GM10248 (cell line): Measurements from ENCODE around the gene ZNF23.

Experiments used
- CTCF ChIA-PET: fragments of 300-600 bp; sonication (Branson Sonifier 250); formaldehyde crosslinking; extraction: SDS; loops from one replicate; lab custom pipeline; 2021; ENCODE audit warnings: antibody characterized with exemption; lab: Yijun Ruan, JAX
- POLR2A ChIA-PET: fragments of 350-650 bp; sonication (Branson Sonifier 250); formaldehyde crosslinking; extraction: SDS; loops from one replicate; lab custom pipeline; 2020; ENCODE audit warnings: antibody characterized with exemption; lab: Yijun Ruan, JAX
- DNase-seq: peaks from one replicate; pipeline ENCODE4 v3.0.0; 2012; ENCODE audit errors: extremely low spot score
- TF ChIP-seq, protein P1 (sequence below): IDR thresholded peaks from 2 replicates; pipeline ENCODE4 v1.5.1; 2012; ENCODE audit warnings: mild to moderate bottlenecking, low read depth; ENCODE audit errors: extremely low read depth, missing control alignments, control extremely low read depth

The ZNF23 gene

DNA sequence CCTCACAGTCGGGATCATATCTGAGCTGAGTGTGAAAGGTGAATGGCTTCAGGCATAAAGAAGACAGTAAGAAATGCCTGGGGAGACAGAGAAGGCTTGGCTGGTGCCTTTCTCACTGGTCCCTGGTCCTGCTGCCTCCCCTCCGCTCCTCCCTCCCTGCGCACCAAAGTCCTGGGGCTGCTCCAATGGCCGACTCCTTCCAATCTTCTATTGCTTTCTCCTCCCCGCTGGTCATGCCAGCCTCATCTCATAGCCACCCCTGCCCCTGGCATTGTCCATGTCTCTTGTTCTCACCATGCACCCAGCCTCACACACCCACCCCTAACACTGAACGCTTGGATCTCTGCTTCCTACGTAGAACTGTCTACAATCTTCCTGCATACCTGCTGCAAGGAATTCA, 38.2 kb downstream of the ZNF23 start:
- TF ChIP-seq, protein P1, sequence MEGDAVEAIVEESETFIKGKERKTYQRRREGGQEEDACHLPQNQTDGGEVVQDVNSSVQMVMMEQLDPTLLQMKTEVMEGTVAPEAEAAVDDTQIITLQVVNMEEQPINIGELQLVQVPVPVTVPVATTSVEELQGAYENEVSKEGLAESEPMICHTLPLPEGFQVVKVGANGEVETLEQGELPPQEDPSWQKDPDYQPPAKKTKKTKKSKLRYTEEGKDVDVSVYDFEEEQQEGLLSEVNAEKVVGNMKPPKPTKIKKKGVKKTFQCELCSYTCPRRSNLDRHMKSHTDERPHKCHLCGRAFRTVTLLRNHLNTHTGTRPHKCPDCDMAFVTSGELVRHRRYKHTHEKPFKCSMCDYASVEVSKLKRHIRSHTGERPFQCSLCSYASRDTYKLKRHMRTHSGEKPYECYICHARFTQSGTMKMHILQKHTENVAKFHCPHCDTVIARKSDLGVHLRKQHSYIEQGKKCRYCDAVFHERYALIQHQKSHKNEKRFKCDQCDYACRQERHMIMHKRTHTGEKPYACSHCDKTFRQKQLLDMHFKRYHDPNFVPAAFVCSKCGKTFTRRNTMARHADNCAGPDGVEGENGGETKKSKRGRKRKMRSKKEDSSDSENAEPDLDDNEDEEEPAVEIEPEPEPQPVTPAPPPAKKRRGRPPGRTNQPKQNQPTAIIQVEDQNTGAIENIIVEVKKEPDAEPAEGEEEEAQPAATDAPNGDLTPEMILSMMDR: no peak
- ChIA-PET CTCF (interaction anchor here (1.3 to 11.6 kb wide), 4 partner anchors 12 to 187 kb away, joined by 3 to 93 read pairs (median 12); no protein-coding TSS in a partner anchor), POLR2A (no interaction called here)
- DNase-seq: no peak

DNA sequence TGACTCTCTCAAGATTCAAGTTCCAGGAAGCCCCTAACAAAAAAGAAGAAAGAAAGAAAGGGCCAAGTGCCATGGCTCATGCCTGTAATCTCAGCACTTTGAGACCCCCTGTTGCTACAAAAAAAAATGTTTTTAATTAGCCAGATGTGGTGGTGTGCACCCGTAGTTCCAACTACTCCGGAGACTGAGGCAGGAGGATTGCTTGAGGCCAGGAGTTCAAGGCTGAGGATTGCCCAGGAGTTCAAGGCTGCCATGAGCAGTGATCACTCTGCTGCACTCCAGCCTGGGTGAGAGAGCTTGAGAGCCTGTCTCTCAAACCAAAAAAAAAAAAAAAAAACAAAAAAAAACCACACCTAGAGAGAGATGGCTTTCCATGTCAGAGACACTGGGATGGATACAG, 39.0 kb downstream of the ZNF23 start:
- TF ChIP-seq, protein P1: no peak
- ChIA-PET POLR2A (no interaction called here), CTCF (interaction anchor here (1.0 to 11.6 kb wide), 5 partner anchors 11 to 188 kb away, joined by 3 to 93 read pairs (median 4); no protein-coding TSS in a partner anchor)
- no peak for DNase-seq

DNA sequence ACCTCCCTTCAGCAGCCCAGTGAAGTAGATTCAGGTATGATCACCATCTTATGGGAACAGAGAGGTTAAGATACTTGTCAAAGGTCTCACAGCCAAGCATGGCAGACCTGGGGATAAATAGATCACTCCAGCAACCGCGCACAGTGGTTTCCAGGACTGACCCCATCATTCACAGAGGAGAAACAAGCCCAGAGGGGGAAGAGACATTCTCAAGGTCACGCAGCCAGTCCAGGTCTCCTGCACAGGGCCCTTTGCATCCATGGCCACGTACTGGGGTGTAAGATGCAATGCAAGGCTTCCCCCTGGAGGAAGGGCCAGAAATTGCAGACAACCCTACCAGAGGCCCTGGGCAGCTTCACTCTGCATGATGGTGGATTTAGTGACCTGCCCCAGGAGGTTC, 40.1 kb downstream of the ZNF23 start:
- DNase-seq: peak; percentile 59
- ChIA-PET CTCF (interaction anchor here (0.7 to 11.6 kb wide), 7 partner anchors 10 to 189 kb away, joined by 3 to 93 read pairs (median 4); no protein-coding TSS in a partner anchor), POLR2A (no interaction called here)
- TF ChIP-seq, protein P1: peak; percentile 56

DNA sequence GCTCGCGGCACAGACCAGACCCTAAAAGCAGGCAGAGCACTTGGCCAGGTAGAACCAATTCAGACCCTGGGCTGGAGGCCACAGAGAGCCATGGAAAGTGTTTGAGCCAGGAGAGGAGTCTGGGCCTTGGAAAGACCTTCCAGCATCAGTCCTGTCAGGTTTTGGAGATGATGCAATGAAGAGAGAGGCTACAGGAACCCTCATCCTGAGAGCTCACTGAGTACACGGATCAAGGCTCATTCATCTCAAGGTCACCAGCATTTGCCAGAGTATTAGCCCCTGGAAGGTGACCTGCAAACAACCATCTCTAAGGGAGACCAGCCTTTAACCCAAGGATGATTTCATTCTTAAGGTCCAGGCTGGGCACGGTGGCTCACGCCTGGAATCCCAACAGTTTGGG, 48.0 kb downstream of the ZNF23 start:
- CTCF ChIA-PET: interaction anchor here (1.4 to 9.5 kb wide), 11 partner anchors 11 to 197 kb away, joined by 3 to 216 read pairs (median 8); partner anchors contain the start of genes ZNF19 and ZNF23
- TF ChIP-seq, protein P1: no peak
- POLR2A ChIA-PET: no interaction called here
- no peak for DNase-seq

DNA sequence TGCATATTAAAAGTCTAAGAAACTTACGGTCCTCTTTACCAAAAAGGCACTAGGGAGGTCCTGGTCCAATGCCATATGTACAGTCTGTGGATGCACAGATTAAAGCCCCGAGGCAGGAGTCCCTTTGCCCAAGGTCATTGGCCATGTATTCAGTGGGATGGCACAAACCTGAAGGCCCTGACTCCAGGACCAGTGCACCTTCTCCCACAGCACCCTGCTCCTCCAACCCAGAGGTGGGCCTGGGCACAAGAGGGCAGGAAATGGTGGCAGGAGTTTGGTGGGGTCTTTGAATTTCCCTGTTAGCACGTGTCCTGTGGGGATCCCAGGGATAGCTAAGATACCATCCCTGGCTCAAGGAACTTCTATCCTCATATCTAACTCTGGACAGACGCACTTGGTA, 48.7 kb downstream of the ZNF23 start:
- no peak for DNase-seq
- ChIA-PET CTCF (interaction anchor here (0.7 to 9.5 kb wide), 40 partner anchors 10 to 530 kb away, joined by 3 to 216 read pairs (median 6); partner anchors contain the start of genes CALB2, CHST4, ZNF19 and ZNF23), POLR2A (no interaction called here)
- TF ChIP-seq, protein P1: no peak

DNA sequence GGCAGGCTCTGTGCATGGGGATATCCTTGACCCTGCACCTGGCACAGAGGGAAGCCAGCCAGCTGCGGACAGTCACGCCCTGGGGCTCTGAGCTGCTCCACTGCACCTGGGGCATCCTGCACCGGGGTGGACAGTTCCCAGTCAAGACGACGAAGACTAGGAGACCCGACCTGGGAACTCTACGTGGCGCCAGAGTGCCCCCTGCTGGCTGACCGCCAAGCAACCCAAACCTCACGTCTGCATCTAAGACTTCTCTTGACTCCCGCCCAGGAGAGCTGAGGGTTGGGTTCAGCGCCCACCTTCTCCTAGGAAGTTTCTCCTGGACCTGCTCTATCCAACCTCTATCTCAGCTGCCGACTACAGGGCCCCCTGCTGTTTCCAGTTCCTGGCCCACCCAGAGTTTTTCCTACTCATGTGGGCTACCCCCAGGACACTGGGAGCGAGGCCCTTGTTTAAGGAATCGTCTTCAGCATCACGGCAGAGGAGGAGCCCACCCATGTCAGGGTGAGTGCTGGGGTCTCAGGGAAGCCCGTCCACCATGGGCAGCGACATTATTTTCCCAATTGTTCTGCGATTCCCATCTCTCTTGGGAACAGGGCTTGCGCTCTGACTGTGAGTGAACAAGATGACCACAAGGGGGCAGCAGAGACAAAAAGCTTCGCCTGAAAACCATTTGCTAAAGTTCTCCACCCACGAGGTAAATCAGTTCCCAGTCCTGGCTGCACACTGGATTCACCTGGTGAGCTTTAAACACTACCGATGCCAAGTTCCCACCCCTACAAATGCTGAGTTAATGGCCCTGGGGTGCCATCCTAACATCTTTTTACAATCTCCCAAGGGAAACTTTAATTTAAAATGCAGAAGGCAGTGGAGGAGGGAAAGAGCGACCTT, 49.5 kb downstream of the ZNF23 start:
- peak; percentile 82 for DNase-seq
- ChIA-PET CTCF (interaction anchor here (0.7 to 9.5 kb wide), 46 partner anchors 9 to 551 kb away, joined by 3 to 216 read pairs (median 5); partner anchors contain the start of genes CALB2, CHST4, ZNF19 and ZNF23), POLR2A (no interaction called here)
- TF ChIP-seq, protein P1: peak; percentile 89
